MM.1S (cell line): Measurements from ENCODE around the gene ZNF438.

Experiments
- CTCF ChIP-seq: fragments of 300-600 bp; sonication (generic); IDR thresholded peaks from 2 replicates; pipeline ENCODE4 v1.5.1; 2016; ENCODE audit warnings: antibody characterized with exemption, low read length, mixed read lengths
- EZH2 ChIP-seq: fragments of 300-600 bp; sonication (generic); optimal IDR thresholded peaks from 2 replicates; pipeline ENCODE3; 2017; ENCODE audit warnings: low read depth, mild to moderate bottlenecking, antibody characterized with exemption, low read length, mixed read lengths
- EZH2phosphoT487 ChIP-seq: fragments of 300-600 bp; sonication (generic); IDR thresholded peaks from 2 replicates; pipeline ENCODE4 v1.6.1; 2018; ENCODE audit warnings: antibody characterized with exemption, low read length

- no peak for TF ChIP-seq CTCF
- TF ChIP-seq EZH2: no peak
- TF ChIP-seq EZH2phosphoT487: no peak
Observed at GRCh38 chr10:30846710-30847109, 185.0 kb downstream of the ZNF438 start.
